ENCODE results near the gene INTS6. TPM values are rescaled to one million over a fixed set of nuclear protein-coding genes. Genes with fewer than 3 reads are reported as not detected.

The INTS6 gene
- total RNA-seq, 1 experiment from 2014 or later, result 26.6 TPM

DNA sequence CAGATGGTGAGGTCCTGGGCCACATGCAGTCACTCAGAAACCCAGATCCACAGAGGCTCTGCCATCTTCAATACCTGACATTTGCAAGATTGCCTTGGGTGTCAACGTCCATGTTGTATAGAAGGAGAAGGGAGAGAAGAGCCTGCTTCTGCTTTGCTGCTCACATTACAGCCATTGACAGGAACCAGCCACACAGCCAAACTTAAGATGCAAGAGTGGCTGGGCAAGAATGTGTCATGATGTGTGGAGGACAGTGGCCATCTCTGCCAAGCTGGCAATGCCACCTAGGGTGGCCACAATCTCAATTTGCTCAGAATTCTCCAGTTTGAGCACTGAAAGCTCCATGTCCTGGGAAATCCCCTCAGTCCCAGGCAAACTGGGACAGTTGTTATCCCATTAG, 139.2 kb downstream of the INTS6 start:
- H3K9me3 ChIP-seq (ENCODE audit: low read length), result no peaks in the 10 kb centered on the region
- H3K36me3 ChIP-seq (ENCODE audit: low read depth, low read length), result no peaks in the 10 kb centered on the region
- CTCF ChIA-PET, result no interaction called here
- intact Hi-C loops (cut with micrococcal nuclease), result no loop called here
- TF ChIP-seq, protein P1, sequence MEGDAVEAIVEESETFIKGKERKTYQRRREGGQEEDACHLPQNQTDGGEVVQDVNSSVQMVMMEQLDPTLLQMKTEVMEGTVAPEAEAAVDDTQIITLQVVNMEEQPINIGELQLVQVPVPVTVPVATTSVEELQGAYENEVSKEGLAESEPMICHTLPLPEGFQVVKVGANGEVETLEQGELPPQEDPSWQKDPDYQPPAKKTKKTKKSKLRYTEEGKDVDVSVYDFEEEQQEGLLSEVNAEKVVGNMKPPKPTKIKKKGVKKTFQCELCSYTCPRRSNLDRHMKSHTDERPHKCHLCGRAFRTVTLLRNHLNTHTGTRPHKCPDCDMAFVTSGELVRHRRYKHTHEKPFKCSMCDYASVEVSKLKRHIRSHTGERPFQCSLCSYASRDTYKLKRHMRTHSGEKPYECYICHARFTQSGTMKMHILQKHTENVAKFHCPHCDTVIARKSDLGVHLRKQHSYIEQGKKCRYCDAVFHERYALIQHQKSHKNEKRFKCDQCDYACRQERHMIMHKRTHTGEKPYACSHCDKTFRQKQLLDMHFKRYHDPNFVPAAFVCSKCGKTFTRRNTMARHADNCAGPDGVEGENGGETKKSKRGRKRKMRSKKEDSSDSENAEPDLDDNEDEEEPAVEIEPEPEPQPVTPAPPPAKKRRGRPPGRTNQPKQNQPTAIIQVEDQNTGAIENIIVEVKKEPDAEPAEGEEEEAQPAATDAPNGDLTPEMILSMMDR (conservative IDR thresholded peaks at IDR 0.05; ENCODE audit: low read depth, low read length), result no peak
- TF ChIP-seq EZH2 (IDR thresholded peaks at IDR 0.05; ENCODE audit: low read length, unreplicated experiment) (no peak), EZH2phosphoT487 (IDR thresholded peaks at IDR 0.05; ENCODE audit: borderline replicate concordance, low read length) (no peak)
- H3K9me2 ChIP-seq (replicated peaks; ENCODE audit: low read length), result no peaks in the 10 kb centered on the region
- no peaks in the 10 kb centered on the region for H4K20me1 ChIP-seq (ENCODE audit: low read length)
- H3K79me2 ChIP-seq (ENCODE audit: low read length), result no peaks in the 10 kb centered on the region
- no peaks in the 10 kb centered on the region for H3K27me3 ChIP-seq (ENCODE audit: low read length)
- H3K27ac ChIP-seq (ENCODE audit: low read length), result no peak overlapping the region
- no peaks in the 10 kb centered on the region for H3F3A ChIP-seq (ENCODE audit: low read length, unreplicated experiment)
- no peak overlapping the region for H3K4me2 ChIP-seq (ENCODE audit: low read length)
- H3K9ac ChIP-seq (ENCODE audit: low read length), result no peak overlapping the region
- no peak for DNase-seq
- ATAC-seq, result no peak
- H3K4me1 ChIP-seq (ENCODE audit: insufficient read depth, low read length), result peaks cover 17% of the 10 kb centered on the region
- no peak overlapping the region for H3K4me3 ChIP-seq (ENCODE audit: low read length)
- no TSS peak for BruUV-seq (replicated peaks)
- POLR2A ChIA-PET (ENCODE audit: unreplicated experiment), result no interaction called here
- no peak overlapping the region for H2AFZ ChIP-seq (ENCODE audit: low read length)

DNA sequence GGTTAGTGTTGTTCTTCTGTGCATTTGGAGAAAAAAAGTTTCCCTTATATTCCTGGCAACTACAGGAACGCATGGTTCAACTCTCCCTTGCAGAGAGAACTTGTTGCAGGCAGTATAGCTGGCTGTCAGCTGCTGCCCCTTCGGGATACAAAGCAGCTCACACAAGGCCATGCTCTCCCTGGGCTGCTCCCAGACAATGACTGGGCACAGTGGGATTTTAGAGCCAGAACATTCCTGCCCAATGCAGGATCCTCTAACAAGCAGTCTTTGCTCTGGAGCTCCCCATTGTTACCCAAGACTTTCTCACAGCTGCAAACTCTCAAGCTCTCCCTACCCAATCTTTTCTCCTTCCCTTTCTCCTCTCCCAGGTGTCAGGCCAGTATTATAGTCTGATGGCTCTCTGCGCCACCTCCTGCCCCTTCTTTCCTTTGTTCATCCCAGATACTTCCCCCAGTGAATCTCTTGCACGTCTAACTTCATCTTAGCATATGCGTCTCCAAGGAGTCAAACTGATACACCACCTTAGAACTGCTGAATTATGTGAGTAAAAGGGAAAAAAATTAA, 140.8 kb downstream of the INTS6 start:
- POLR2A ChIA-PET (ENCODE audit: unreplicated experiment), result interaction anchor here (0.5 kb wide), 1 partner anchor 63 kb away, joined by 16 read pairs; no protein-coding TSS in a partner anchor
- Histone ChIP-seq H3K79me2 (ENCODE audit: low read length) (no peaks in the 10 kb centered on the region), H3K9me2 (replicated peaks; ENCODE audit: low read length) (no peaks in the 10 kb centered on the region), H3K4me1 (ENCODE audit: insufficient read depth, low read length) (peaks cover 6% of the 10 kb centered on the region), H3F3A (ENCODE audit: low read length, unreplicated experiment) (no peaks in the 10 kb centered on the region), H2AFZ (ENCODE audit: low read length) (no peak overlapping the region), H3K9me3 (ENCODE audit: low read length) (no peaks in the 10 kb centered on the region), H3K4me3 (ENCODE audit: low read length) (no peak overlapping the region), H3K4me2 (ENCODE audit: low read length) (no peak overlapping the region), H3K27me3 (ENCODE audit: low read length) (no peaks in the 10 kb centered on the region), H3K27ac (ENCODE audit: low read length) (no peak overlapping the region), H3K36me3 (ENCODE audit: low read depth, low read length) (no peaks in the 10 kb centered on the region), H4K20me1 (ENCODE audit: low read length) (no peaks in the 10 kb centered on the region), H3K9ac (ENCODE audit: low read length) (no peak overlapping the region)
- DNase-seq (no peak), ATAC-seq (no peak)
- CTCF ChIA-PET, result no interaction called here
- TF ChIP-seq EZH2phosphoT487 (IDR thresholded peaks at IDR 0.05; ENCODE audit: borderline replicate concordance, low read length) (no peak), EZH2 (IDR thresholded peaks at IDR 0.05; ENCODE audit: low read length, unreplicated experiment) (no peak)
- TF ChIP-seq, protein P1 (conservative IDR thresholded peaks at IDR 0.05; ENCODE audit: low read depth, low read length), result no peak
- intact Hi-C loops (cut with micrococcal nuclease), result no loop called here
- no TSS peak for BruUV-seq (replicated peaks)

Small RNA genes within 50 kb of the gene (microRNA-seq; reads per million reads assigned to microRNA genes)
- gene MIR5693 (ENCODE audit: unreplicated experiment), result not detected

Other genes with a start within 250 kb of the INTS6 start
- gene FAM124A, start 230.6 kb downstream of the INTS6 start, total RNA-seq (2014; rRNA removed), result 1.1 and 1.6 TPM in 2 replicates
- gene SERPINE3, start 113.3 kb downstream of the INTS6 start, total RNA-seq (2014; rRNA removed), result not detected in 2 replicates
- 4.1 and 5.9 TPM in 2 replicates for gene WDFY2, start 131.4 kb upstream of the INTS6 start, total RNA-seq (2014; rRNA removed)

All from PC-3 (cell line).